GM12878 (cell line): ENCODE measurements around the gene AGBL1. TPM values are rescaled to one million over a fixed set of nuclear protein-coding genes. Genes with fewer than 3 reads are reported as not detected.

Source experiments
- ATAC-seq: fragments of 200-7000 bp; cut with Tn5 transposase; 3 replicates; pipeline ENCODE4 v1.9.1; 2020; ENCODE audit warnings: mild to moderate bottlenecking, moderate library complexity
- BruUV-seq: library from RNA; stranded (reverse); fragments of 400-500 nt; replicated peaks from 2 replicates; lab custom pipeline; 2021; lab: Mats Ljungman, UMichigan
- CTCF ChIA-PET: fragments of 300-600 bp; sonication (Branson Sonifier 250); formaldehyde crosslinking; extraction: SDS; loops from one replicate; lab custom pipeline; 2021; ENCODE audit warnings: inconsistent platforms; lab: Yijun Ruan, JAX
- POLR2A ChIA-PET: fragments of 350-600 bp; formaldehyde crosslinking; extraction: SDS; loops from one replicate; lab custom pipeline; 2021; ENCODE audit warnings: inconsistent platforms; lab: Charles Lee
- RAD21 ChIA-PET: fragments of 300-600 bp; sonication (Branson Sonifier 250); formaldehyde crosslinking; loops from one replicate; lab custom pipeline; 2023; ENCODE audit warnings: antibody characterized with exemption; ENCODE audit not compliant: unreplicated experiment; lab: Charles Lee
- SMC1A ChIA-PET: fragments of 300-600 bp; sonication (Branson Sonifier 250); formaldehyde crosslinking; loops from one replicate; lab custom pipeline; 2023; ENCODE audit not compliant: unreplicated experiment, uncharacterized antibody; lab: Charles Lee
- DNase-seq: peaks from one replicate; pipeline ENCODE4 v3.0.0-alpha.2; 2011; ENCODE audit warnings: low read depth, low spot score
- FAIRE-seq: peaks from 3 replicates; lab custom pipeline; 2011; peaks lifted over from hg19 to GRCh38; lab: Jason Lieb, UNC
- H2AFZ ChIP-seq: 2 replicates; pipeline ENCODE4 v1.6.0; 2011; ENCODE audit warnings: low read depth, low read length, control low read depth; ENCODE audit not compliant: control insufficient read depth
- H3K27ac ChIP-seq: 2 replicates; pipeline ENCODE4 v1.5.1; 2011; ENCODE audit warnings: control low read depth; ENCODE audit not compliant: control insufficient read depth, insufficient read depth
- H3K27me3 ChIP-seq, 2 experiments: replicated peaks in 1 of 2; 2 replicates each; pipeline versions ENCODE4 v1.6.0 to v1.6.1; 2011; ENCODE audit warnings: low read length in 1 of 2; ENCODE audit not compliant: control insufficient read depth in 2 of 2, insufficient read depth in 2 of 2
- H3K36me3 ChIP-seq, 2 experiments: 2 replicates each; pipeline ENCODE4 v1.5.1; 2011; ENCODE audit warnings: low read length in 1 of 2; ENCODE audit not compliant: control insufficient read depth in 2 of 2, insufficient read depth in 2 of 2
- H3K4me1 ChIP-seq: 2 replicates; pipeline ENCODE4 v1.6.1; 2011; ENCODE audit warnings: mild to moderate bottlenecking, low read length, moderate library complexity, mixed read lengths; ENCODE audit not compliant: control insufficient read depth, insufficient read depth
- H3K4me2 ChIP-seq: 2 replicates; pipeline ENCODE4 v1.6.0; 2011; ENCODE audit warnings: control low read depth; ENCODE audit not compliant: control insufficient read depth, insufficient read depth
- H3K4me3 ChIP-seq: fragments of 200-600 bp; sonication (generic); 2 replicates; pipeline ENCODE4 v1.5.1; 2016
- H3K79me2 ChIP-seq: 2 replicates; pipeline ENCODE4 v1.6.0; 2011; ENCODE audit warnings: low read length; ENCODE audit not compliant: control insufficient read depth, insufficient read depth
- H3K9ac ChIP-seq: 2 replicates; pipeline ENCODE4 v1.8.0; 2011; ENCODE audit warnings: low read length, control low read depth, mixed read lengths; ENCODE audit not compliant: control insufficient read depth, insufficient read depth
- H3K9me3 ChIP-seq: replicated peaks from 3 replicates; pipeline ENCODE4 v1.5.1; 2011; ENCODE audit warnings: mild to moderate bottlenecking, low read length; ENCODE audit not compliant: control insufficient read depth, insufficient read depth
- H4K20me1 ChIP-seq: 2 replicates; pipeline ENCODE4 v1.6.0; 2011; ENCODE audit not compliant: control insufficient read depth, insufficient read depth
- CHD1 ChIP-seq: IDR thresholded peaks from 2 replicates; pipeline ENCODE4 v1.6.1; 2012; ENCODE audit warnings: low read depth, low read length, improper control_type of control experiment
- DPF2 ChIP-seq: fragments of 450-650 bp; IDR thresholded peaks from 2 replicates; pipeline ENCODE4 v1.6.1; 2017; ENCODE audit warnings: mild to moderate bottlenecking
- ETV6 ChIP-seq, 2 experiments: fragments of 450-650 bp in 1 of 2; IDR thresholded peaks in 1 of 2; conservative IDR thresholded peaks in 1 of 2; 2 replicates each; pipeline ENCODE4 v1.6.1; 2014; ENCODE audit warnings: antibody characterized with exemption in 1 of 2, borderline replicate concordance in 1 of 2, low read depth in 1 of 2, mild to moderate bottlenecking in 1 of 2, moderate library complexity in 1 of 2
- HSF1 ChIP-seq: fragments of 150-350 bp; IDR thresholded peaks from 2 replicates; pipeline ENCODE4 v1.6.1; 2014; ENCODE audit warnings: mild to moderate bottlenecking, low read depth, low read length
- KAT2A ChIP-seq: conservative IDR thresholded peaks from 2 replicates; pipeline ENCODE4 v1.6.1; 2011; ENCODE audit warnings: low read depth, low read length; ENCODE audit not compliant: control insufficient read depth
- MAX ChIP-seq: IDR thresholded peaks from 2 replicates; pipeline ENCODE4 v1.6.1; 2012; ENCODE audit warnings: low read depth, low read length, improper control_type of control experiment
- PBX3 ChIP-seq: IDR thresholded peaks from 2 replicates; pipeline ENCODE4 v1.6.1; 2011; ENCODE audit warnings: mild to moderate bottlenecking, low read depth, low read length, moderate library complexity; ENCODE audit not compliant: insufficient replicate concordance
- PKNOX1 ChIP-seq: fragments of 450-650 bp; IDR thresholded peaks from 2 replicates; pipeline ENCODE4 v1.6.1; 2016; ENCODE audit warnings: mild to moderate bottlenecking
- SREBF1 ChIP-seq: IDR thresholded peaks from 2 replicates; pipeline ENCODE4 v1.6.1; 2012; ENCODE audit warnings: mild to moderate bottlenecking, low read length
- WGBS: methylation state at CpG from one replicate; pipeline ENCODE4 v1.1.6; 2016; ENCODE audit warnings: low lambda C conversion rate; ENCODE audit not compliant: insufficient replicate concordance, insufficient coverage; ENCODE audit errors: missing lambda C conversion rate; 5-methylcytosine and 5-hydroxymethylcytosine counted together
- in situ Hi-C: fragments of 300-500 bp; cut with MboI; formaldehyde crosslinking; loops from 9 replicates; pipeline ENCODE4 v1.14.3; 2018; ENCODE audit warnings: mixed read lengths
- intact Hi-C: fragments of 100-400 bp; cut with micrococcal nuclease; formaldehyde crosslinking; loops from one replicate; pipeline ENCODE4 v1.14.2; 2022; ENCODE audit not compliant: unreplicated experiment
- polyA plus RNA-seq, 11 experiments: library from polyadenylated mRNA; depleted of rRNA in 4 of 11; unstranded in 6 of 11; stranded (reverse) in 5 of 11; fragments of >200 nt; fragmentation: Nextera tagmentation in 4 of 11; fragmentation: Illumina TruSeq in 1 of 11; extraction: Ambion mirVana in 4 of 11; extraction: Trizol in 1 of 11; gene quantifications; 1 replicate in 1 of 11; 2 replicates in 10 of 11; pipeline versions ENCODE4 v1.2.1 to v1.2.3, GENCODE V29; 2011 to 2016; ENCODE audit warnings: inconsistent platforms in 2 of 11, missing spikeins in 2 of 11, low read depth in 1 of 11
- total RNA-seq, 4 experiments: library from RNA; depleted of rRNA in 3 of 4; stranded (reverse); fragments of >200 nt in 3 of 4; fragmentation: Illumina TruSeq in 1 of 4; extraction: Trizol in 1 of 4; gene quantifications; 2 replicates each; pipeline versions ENCODE4 v1.2.1 to v1.2.3, GENCODE V29; 2013 to 2021

The AGBL1 gene
- total and polyA plus RNA-seq, 10 of the 15 experiments (the other 5 are each of a cell fraction or from before 2014, with no cell fraction given), result not detected

GRCh38 chr15:86905625-86906256 lies 826.1 kb downstream of the AGBL1 start:
- no peaks in the 10 kb centered on the region for H3K36me3 ChIP-seq
- TF ChIP-seq DPF2 (no peak), CHD1 (no peak), PKNOX1 (no peak), ETV6 (conservative IDR thresholded peaks at IDR 0.05 in 1 of 2, IDR thresholded peaks at IDR 0.05 in 1 of 2; ENCODE audit: borderline replicate concordance in 1 of 2, low read depth in 1 of 2) (no peak), MAX (no peak), HSF1 (no peak), PBX3 (no peak), SREBF1 (no peak), KAT2A (no peak)
- no peaks in the 10 kb centered on the region for H3K9me3 ChIP-seq
- ChIA-PET CTCF (no interaction called here), RAD21 (no interaction called here), POLR2A (no interaction called here), SMC1A (no interaction called here)
- no peaks in the 10 kb centered on the region for H3K79me2 ChIP-seq
- no peak overlapping the region for H2AFZ ChIP-seq
- ATAC-seq (no peak), DNase-seq (no peak), FAIRE-seq (no peak)
- H3K4me2 ChIP-seq, result no peak overlapping the region
- H3K27ac ChIP-seq, result no peak overlapping the region
- intact Hi-C loops, result no loop called here
- no peaks in the 10 kb centered on the region for H3K27me3 ChIP-seq
- 7% methylated on average over 3 of the region's 3 CpGs for WGBS
- in situ Hi-C loops, result no loop called here
- no peaks in the 10 kb centered on the region for H4K20me1 ChIP-seq
- no TSS peak for BruUV-seq
- no peak overlapping the region for H3K9ac ChIP-seq
- no peaks in the 10 kb centered on the region for H3K4me1 ChIP-seq
- no peak overlapping the region for H3K4me3 ChIP-seq
